ENCODE measurements around the gene CXXC5. TPM values are rescaled to one million over a fixed set of nuclear protein-coding genes. Genes with fewer than 3 reads are reported as not detected.

Gene CXXC5
- total and polyA plus RNA-seq, 9 donors = 4.4 to 35.7 (median 8.7) TPM

DNA sequence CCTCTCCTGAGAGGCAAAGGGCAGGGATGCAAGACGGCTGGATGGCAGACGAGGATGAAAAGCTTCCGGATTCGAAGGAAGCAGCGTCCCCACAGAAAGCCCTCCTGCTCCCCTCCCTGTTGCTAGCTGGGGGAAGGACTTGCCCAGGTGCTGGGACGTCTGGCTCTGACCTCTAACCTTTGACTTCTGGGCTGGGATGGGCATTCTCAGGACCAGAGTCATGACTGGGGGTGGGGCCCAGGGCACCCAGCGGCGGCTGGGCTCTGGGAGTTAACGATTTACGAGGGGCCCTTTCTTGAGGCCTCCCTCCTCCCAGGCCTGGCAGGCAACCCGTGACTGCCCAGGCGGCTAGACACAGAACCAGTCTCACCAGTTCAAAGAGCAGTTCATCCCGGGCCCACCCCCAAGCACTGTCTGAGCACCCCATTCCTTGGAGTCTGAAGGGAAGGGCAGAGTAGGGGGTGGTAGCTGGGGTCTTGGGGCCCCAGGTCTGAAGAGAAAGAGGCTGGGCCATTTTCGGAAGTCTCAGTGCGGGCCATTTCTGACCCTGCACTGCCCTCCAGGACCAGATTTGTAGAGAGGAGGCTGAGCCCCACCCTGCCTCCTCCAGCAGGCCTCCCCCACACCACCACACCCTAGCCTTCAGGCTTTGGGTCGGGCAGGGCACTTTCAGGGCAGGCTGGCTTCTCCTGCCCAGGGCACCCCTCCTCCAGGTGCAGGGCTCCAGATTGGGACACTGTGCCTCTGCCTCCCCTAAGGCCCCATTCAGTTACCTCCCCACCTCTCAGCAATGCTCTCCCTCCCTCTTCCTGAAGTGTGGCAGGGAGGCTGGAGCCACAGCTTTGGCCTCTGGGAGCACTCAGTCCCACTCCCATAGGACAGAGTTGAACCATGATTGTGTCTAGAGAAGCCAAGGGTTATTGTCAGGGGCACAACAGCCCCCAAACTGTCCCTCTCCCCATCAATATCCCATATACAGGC, 5.0 kb upstream of the CXXC5 start:
- H3K4me3 ChIP-seq = no peak overlapping the region
- intact Hi-C loops (cut with DNase I) = no loop called here
- H3K9me3 ChIP-seq = no peaks in the 10 kb centered on the region
- TF ChIP-seq EP300 (IDR thresholded peaks at IDR 0.05) (no peak), POLR2A (IDR thresholded peaks at IDR 0.05) (no peak)
- TF ChIP-seq, protein P1, sequence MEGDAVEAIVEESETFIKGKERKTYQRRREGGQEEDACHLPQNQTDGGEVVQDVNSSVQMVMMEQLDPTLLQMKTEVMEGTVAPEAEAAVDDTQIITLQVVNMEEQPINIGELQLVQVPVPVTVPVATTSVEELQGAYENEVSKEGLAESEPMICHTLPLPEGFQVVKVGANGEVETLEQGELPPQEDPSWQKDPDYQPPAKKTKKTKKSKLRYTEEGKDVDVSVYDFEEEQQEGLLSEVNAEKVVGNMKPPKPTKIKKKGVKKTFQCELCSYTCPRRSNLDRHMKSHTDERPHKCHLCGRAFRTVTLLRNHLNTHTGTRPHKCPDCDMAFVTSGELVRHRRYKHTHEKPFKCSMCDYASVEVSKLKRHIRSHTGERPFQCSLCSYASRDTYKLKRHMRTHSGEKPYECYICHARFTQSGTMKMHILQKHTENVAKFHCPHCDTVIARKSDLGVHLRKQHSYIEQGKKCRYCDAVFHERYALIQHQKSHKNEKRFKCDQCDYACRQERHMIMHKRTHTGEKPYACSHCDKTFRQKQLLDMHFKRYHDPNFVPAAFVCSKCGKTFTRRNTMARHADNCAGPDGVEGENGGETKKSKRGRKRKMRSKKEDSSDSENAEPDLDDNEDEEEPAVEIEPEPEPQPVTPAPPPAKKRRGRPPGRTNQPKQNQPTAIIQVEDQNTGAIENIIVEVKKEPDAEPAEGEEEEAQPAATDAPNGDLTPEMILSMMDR (IDR thresholded peaks at IDR 0.05) = no peak
- no peak overlapping the region for H3K27ac ChIP-seq
- no peaks in the 10 kb centered on the region for H3K27me3 ChIP-seq
- DNase-seq = peak in 2 of 5 donors; percentile 14 to 28
- peaks cover 2% of the 10 kb centered on the region for H3K4me1 ChIP-seq (ENCODE audit: insufficient read depth)
- WGBS, 3 donors = 48 to 57% (median 50%) methylated on average over 14 to 16 of the region's 16 CpGs
- H3K36me3 ChIP-seq = no peaks in the 10 kb centered on the region

DNA sequence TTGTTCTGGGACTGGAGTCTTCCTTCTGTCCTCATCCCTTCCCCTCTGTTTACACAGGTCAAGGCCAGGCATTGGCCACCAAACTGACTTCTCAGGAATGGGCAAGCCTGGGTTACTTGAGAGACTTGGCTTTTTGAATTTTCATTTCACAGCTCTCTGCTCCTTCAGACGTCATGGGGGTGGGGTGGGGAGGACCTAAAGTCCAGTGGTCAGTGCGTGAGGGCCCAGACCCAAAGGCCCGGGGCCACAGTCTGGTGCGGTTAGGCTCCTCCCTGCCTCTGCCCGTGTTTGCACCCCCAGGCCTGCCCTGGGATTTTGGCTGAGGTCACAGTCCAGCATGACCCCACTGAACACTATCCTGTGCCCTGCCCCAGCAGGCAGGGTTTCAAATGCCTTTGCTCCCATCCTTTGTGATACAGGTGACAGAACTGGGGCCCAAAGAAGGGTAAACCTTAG, 4.1 kb upstream of the CXXC5 start:
- no peak for TF ChIP-seq EP300 (IDR thresholded peaks at IDR 0.05)
- TF ChIP-seq, protein P1 (IDR thresholded peaks at IDR 0.05) = no peak
- no peak for TF ChIP-seq POLR2A (IDR thresholded peaks at IDR 0.05)
- WGBS, 3 donors = 72 to 78% (median 76%) methylated on average over 5 of the region's 5 CpGs
- Histone ChIP-seq H3K9me3 (no peaks in the 10 kb centered on the region), H3K4me1 (ENCODE audit: insufficient read depth) (peaks cover 2% of the 10 kb centered on the region), H3K27me3 (no peaks in the 10 kb centered on the region), H3K4me3 (no peak overlapping the region), H3K27ac (no peak overlapping the region), H3K36me3 (no peaks in the 10 kb centered on the region)
- intact Hi-C loops (cut with DNase I) = no loop called here
- peak in 1 of 5 donors; percentile 19 for DNase-seq

DNA sequence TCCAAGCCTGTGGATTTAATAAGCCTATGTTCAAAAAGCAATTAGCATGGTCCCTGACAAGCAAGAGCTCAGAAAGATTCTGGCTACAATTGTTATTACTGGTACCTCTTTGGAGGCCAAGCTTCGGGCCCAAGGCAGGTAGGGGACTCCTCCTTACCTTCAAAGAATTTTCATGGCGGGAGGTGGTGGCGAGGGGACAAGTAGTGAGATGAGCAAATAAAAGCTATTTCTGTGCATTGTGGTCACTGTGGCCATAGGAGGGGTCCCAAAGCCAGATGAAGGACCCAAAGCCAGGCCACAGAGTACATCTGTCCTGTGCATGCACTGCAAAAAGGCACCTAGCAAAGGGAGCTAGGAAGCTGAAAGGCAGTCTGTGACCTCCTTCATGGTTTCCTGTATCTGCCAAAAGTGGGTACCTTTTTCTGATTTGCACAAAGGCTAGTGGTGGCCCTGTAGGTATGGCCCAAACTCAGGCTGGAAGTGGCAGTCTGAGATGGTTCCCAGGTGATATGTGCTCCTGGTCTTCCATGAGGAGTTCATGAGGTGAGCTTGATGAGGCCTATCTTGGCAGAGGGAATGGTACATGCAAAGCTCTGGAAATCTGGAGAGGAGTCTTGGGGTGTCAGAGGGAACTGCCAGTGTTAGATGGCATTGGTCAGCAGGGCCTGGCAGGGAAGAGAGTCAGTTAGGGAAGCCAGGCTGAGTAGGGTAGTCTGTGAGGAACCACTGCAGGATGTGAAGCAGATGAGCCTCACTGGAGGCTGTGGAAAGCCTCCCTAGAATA, 3.3 kb upstream of the CXXC5 start:
- no peaks in the 10 kb centered on the region for H3K27me3 ChIP-seq
- H3K36me3 ChIP-seq = no peaks in the 10 kb centered on the region
- DNase-seq = peak in 1 of 5 donors; percentile 21
- H3K9me3 ChIP-seq = no peaks in the 10 kb centered on the region
- no peak overlapping the region for H3K4me3 ChIP-seq
- intact Hi-C loops (cut with DNase I) = loop anchor here in 1 of 4 donors (5.0 kb wide), 1 partner anchor 47 kb away; no protein-coding TSS in a partner anchor
- TF ChIP-seq, protein P1 (IDR thresholded peaks at IDR 0.05) = no peak
- TF ChIP-seq EP300 (IDR thresholded peaks at IDR 0.05) (no peak), POLR2A (IDR thresholded peaks at IDR 0.05) (no peak)
- H3K27ac ChIP-seq = no peak overlapping the region
- 92 to 100% (median 99%) methylated on average over 3 of the region's 3 CpGs for WGBS, 3 donors
- peaks cover 6% of the 10 kb centered on the region for H3K4me1 ChIP-seq (ENCODE audit: insufficient read depth)

DNA sequence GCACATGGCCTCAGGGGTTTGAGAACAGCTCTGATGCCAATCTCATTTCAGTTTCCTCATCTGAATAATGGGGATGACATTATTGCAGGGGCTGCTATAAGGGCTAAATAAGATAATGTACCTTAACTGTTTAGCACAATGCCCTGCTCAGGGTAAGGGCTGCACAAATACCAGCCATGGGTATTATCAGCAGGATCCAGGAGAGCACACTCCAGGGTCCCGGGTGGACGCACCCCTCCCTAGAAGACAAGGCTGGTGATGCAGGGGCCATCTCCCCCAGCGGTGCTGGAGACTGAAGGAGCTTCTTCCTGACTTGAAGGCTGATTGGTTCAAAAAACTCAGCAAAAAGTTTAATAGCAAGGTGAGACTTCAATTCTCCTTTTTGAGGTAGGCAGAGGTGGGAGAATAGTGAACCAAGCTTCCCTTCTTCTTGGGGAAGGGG, 2.7 kb upstream of the CXXC5 start:
- H3K36me3 ChIP-seq = no peaks in the 10 kb centered on the region
- DNase-seq = peak in 1 of 5 donors; percentile 19
- intact Hi-C loops (cut with DNase I) = loop anchor here in 1 of 4 donors (5.0 kb wide), 1 partner anchor 47 kb away; no protein-coding TSS in a partner anchor
- no peaks in the 10 kb centered on the region for H3K27me3 ChIP-seq
- peaks cover 6% of the 10 kb centered on the region for H3K4me1 ChIP-seq (ENCODE audit: insufficient read depth)
- H3K9me3 ChIP-seq = no peaks in the 10 kb centered on the region
- H3K27ac ChIP-seq = no peak overlapping the region
- H3K4me3 ChIP-seq = no peak overlapping the region
- WGBS, 3 donors = 87 to 95% (median 94%) methylated on average over 3 of the region's 3 CpGs
- TF ChIP-seq POLR2A (IDR thresholded peaks at IDR 0.05) = no peak
- TF ChIP-seq EP300 (IDR thresholded peaks at IDR 0.05) = no peak
- TF ChIP-seq, protein P1 (IDR thresholded peaks at IDR 0.05) = no peak
